Activated CD8-positive, alpha-beta T cell treated with anti-CD3 and anti-CD28 coated beads for 36 hours (primary cell): ENCODE data around the gene ADRA1B. TPM values are rescaled to one million over a fixed set of nuclear protein-coding genes. Genes with fewer than 3 reads are reported as not detected.

ENCODE experiments used
- ATAC-seq: fragments of 200-7000 bp; cut with Tn5 transposase; one replicate; pipeline ENCODE4 v1.10.0; 2021; ENCODE audit warnings: mild to moderate bottlenecking, moderate library complexity
- CTCF ChIA-PET: fragments of 350-600 bp; sonication (Branson Sonifier 250); formaldehyde crosslinking; loops from one replicate; lab custom pipeline; 2021; ENCODE audit warnings: antibody characterized with exemption; lab: Charles Lee
- POLR2A ChIA-PET: fragments of 350-600 bp; sonication (Branson Sonifier 250); formaldehyde crosslinking; loops from one replicate; lab custom pipeline; 2021; ENCODE audit warnings: antibody characterized with exemption; lab: Charles Lee
- DNase-seq: peaks from one replicate; pipeline ENCODE4 v3.0.0-alpha.2; 2020
- H3K27ac Mint-ChIP-seq: one replicate; pipeline ENCODE4 v1.8.0; 2021; ENCODE audit warnings: mild to moderate bottlenecking, mixed read lengths
- H3K27me3 Mint-ChIP-seq: one replicate; pipeline ENCODE4 v1.8.0; 2021; ENCODE audit warnings: mixed read lengths
- H3K36me3 Mint-ChIP-seq: one replicate; pipeline ENCODE4 v1.8.0; 2021; ENCODE audit warnings: low read depth, mixed read lengths
- H3K4me1 Mint-ChIP-seq: one replicate; pipeline ENCODE4 v1.8.0; 2021; ENCODE audit warnings: low read depth, mixed read lengths
- H3K4me3 Mint-ChIP-seq: one replicate; pipeline ENCODE4 v1.8.0; 2021; ENCODE audit warnings: mild to moderate bottlenecking, moderate library complexity, mixed read lengths
- H3K9me3 Mint-ChIP-seq: one replicate; pipeline ENCODE4 v1.8.0; 2021; ENCODE audit warnings: mixed read lengths
- intact Hi-C: fragments of 100-400 bp; cut with micrococcal nuclease; formaldehyde crosslinking; loops from one replicate; pipeline ENCODE4 v1.10.0; 2022
- total RNA-seq, 2 experiments: library from RNA; stranded (reverse); gene quantifications; one replicate each; pipeline ENCODE4 v1.2.3, GENCODE V29; 2021
- TF ChIP-seq, protein P1 (sequence below): fragments of 200-600 bp; IDR thresholded peaks from one replicate; pipeline ENCODE4 v1.8.0; 2022; ENCODE audit warnings: antibody characterized with exemption, mild to moderate bottlenecking

Gene ADRA1B
- total RNA-seq, 2 experiments from 2014 or later = not detected

DNA sequence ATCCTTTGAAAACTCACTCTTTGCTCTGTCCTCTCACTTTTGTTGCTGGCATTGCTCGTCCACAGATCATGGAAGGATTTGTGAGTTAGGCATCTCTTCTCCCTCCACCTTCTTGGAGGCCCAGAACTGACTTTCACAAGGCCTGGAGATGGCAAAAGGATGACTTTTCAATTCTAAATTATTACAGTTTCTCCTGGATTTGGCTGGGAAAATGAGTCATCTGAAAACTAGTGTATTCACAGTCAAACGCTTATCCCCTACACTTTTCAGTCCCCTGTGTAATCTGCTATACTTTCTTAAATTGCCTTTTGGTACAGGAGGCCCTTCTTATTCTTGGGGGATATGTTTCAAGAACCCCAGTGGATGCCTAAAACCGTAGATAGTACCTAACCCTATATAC, 35.6 kb downstream of the ADRA1B start:
- ChIA-PET CTCF (interaction anchor here (1.5 kb wide), 2 partner anchors 27 to 35 kb away, joined by 4 to 5 read pairs; no protein-coding TSS in a partner anchor), POLR2A (no interaction called here)
- TF ChIP-seq, protein P1, sequence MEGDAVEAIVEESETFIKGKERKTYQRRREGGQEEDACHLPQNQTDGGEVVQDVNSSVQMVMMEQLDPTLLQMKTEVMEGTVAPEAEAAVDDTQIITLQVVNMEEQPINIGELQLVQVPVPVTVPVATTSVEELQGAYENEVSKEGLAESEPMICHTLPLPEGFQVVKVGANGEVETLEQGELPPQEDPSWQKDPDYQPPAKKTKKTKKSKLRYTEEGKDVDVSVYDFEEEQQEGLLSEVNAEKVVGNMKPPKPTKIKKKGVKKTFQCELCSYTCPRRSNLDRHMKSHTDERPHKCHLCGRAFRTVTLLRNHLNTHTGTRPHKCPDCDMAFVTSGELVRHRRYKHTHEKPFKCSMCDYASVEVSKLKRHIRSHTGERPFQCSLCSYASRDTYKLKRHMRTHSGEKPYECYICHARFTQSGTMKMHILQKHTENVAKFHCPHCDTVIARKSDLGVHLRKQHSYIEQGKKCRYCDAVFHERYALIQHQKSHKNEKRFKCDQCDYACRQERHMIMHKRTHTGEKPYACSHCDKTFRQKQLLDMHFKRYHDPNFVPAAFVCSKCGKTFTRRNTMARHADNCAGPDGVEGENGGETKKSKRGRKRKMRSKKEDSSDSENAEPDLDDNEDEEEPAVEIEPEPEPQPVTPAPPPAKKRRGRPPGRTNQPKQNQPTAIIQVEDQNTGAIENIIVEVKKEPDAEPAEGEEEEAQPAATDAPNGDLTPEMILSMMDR = no peak
- intact Hi-C loops = no loop called here
- ATAC-seq (no peak), DNase-seq (no peak)
- Mint-ChIP-seq H3K36me3 (no peaks in the 10 kb centered on the region), H3K4me3 (no peak overlapping the region), H3K27ac (no peak overlapping the region), H3K9me3 (no peaks in the 10 kb centered on the region), H3K4me1 (no peaks in the 10 kb centered on the region), H3K27me3 (peaks cover 18% of the 10 kb centered on the region)

DNA sequence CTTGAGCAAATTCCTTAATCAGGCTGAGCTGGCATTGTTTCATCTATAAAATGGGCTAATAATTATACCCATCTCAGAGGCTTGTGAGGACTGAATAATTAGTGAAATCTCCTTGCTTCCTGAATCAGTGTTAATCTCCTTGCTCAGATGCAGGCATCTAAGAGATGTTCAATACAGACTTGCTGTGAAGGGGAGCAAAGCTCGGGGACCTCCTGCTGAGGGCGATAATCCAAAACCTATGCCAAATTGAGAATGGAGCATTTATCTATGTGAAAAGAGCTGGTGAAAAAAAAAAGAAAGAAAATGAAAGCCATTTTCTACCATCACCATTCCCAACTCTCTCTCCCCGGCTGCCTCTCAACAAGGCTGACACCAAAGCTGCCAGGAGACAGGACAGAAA, 37.3 kb downstream of the ADRA1B start:
- Mint-ChIP-seq H3K9me3 (no peaks in the 10 kb centered on the region), H3K4me3 (no peak overlapping the region), H3K4me1 (no peaks in the 10 kb centered on the region), H3K27me3 (peaks cover 12% of the 10 kb centered on the region), H3K36me3 (no peaks in the 10 kb centered on the region), H3K27ac (no peak overlapping the region)
- POLR2A ChIA-PET = no interaction called here
- no peak for DNase-seq
- TF ChIP-seq, protein P1 = no peak
- intact Hi-C loops = no loop called here
- ATAC-seq = no peak
- CTCF ChIA-PET = no interaction called here

DNA sequence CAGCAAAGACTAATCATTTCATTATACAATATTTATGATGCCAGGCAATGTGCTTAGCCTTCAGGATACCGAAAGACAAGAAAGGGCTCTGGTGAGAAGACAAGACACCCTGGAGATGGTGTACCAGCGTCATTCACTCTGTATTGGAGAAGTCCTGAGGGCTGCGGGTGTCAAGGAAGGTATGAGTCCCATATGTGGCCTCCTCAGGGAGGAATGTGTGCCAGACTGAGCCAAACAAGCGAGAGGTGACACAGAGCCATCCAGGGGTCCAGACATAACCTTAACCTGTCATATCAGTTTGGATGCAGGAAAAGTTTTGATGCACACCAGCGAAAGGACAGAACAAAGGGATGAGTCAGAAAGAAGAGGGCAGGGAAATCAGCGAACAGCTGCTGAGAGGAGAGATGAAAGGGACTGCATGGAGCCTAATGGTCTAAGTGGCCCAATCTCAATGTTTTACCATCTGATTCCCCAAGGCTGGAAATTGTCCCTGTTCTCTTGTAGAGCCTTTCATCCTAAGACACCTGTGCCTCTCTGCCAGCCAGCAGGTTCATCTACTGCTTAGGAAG, 38.9 kb downstream of the ADRA1B start:
- ChIA-PET POLR2A (interaction anchor here (0.6 kb wide), 1 partner anchor 779 kb away, joined by 3 read pairs; no protein-coding TSS in a partner anchor), CTCF (interaction anchor here (1.0 kb wide), 1 partner anchor 32 kb away, joined by 4 read pairs; no protein-coding TSS in a partner anchor)
- no peak overlapping the region for H3K4me3 Mint-ChIP-seq
- intact Hi-C loops = no loop called here
- H3K36me3 Mint-ChIP-seq = no peaks in the 10 kb centered on the region
- no peaks in the 10 kb centered on the region for H3K4me1 Mint-ChIP-seq
- no peak for ATAC-seq
- TF ChIP-seq, protein P1 = no peak
- no peaks in the 10 kb centered on the region for H3K9me3 Mint-ChIP-seq
- no peak overlapping the region for H3K27ac Mint-ChIP-seq
- peaks cover under 1% of the 10 kb centered on the region for H3K27me3 Mint-ChIP-seq
- no peak for DNase-seq

DNA sequence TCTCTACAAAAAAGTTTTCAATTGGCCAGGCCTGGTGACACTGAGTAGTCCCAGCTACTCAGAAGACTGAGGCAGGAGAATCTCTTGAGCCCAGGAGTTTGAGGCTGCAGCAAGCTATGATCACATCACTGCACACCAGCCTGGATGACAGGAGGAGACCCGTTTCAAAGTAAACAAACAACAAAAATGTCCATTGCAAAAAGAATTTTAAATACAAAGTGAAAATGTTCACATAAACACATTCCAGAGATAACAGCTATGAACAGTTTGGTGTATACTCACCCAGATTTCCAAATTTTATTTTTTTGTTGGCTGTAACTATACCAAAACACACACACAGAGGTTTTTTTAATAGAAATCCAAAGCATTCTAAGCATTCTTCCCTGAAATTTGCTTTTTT, 39.8 kb downstream of the ADRA1B start:
- intact Hi-C loops = no loop called here
- no peak overlapping the region for H3K27ac Mint-ChIP-seq
- no peak overlapping the region for H3K4me3 Mint-ChIP-seq
- no peaks in the 10 kb centered on the region for H3K36me3 Mint-ChIP-seq
- H3K9me3 Mint-ChIP-seq = no peaks in the 10 kb centered on the region
- ChIA-PET CTCF (interaction anchor here (1.0 kb wide), 1 partner anchor 31 kb away, joined by 4 read pairs; no protein-coding TSS in a partner anchor), POLR2A (no interaction called here)
- no peaks in the 10 kb centered on the region for H3K4me1 Mint-ChIP-seq
- ATAC-seq (no peak), DNase-seq (no peak)
- TF ChIP-seq, protein P1 = no peak
- H3K27me3 Mint-ChIP-seq = peaks cover 1% of the 10 kb centered on the region
